ENCODE data around the gene PHLDB1.
"Not testable (repeated sequence)": the region's sequence is repeated elsewhere in the genome, so short reads cannot be mapped to it uniquely, and the experiment has no call there.

The PHLDB1 gene

DNA sequence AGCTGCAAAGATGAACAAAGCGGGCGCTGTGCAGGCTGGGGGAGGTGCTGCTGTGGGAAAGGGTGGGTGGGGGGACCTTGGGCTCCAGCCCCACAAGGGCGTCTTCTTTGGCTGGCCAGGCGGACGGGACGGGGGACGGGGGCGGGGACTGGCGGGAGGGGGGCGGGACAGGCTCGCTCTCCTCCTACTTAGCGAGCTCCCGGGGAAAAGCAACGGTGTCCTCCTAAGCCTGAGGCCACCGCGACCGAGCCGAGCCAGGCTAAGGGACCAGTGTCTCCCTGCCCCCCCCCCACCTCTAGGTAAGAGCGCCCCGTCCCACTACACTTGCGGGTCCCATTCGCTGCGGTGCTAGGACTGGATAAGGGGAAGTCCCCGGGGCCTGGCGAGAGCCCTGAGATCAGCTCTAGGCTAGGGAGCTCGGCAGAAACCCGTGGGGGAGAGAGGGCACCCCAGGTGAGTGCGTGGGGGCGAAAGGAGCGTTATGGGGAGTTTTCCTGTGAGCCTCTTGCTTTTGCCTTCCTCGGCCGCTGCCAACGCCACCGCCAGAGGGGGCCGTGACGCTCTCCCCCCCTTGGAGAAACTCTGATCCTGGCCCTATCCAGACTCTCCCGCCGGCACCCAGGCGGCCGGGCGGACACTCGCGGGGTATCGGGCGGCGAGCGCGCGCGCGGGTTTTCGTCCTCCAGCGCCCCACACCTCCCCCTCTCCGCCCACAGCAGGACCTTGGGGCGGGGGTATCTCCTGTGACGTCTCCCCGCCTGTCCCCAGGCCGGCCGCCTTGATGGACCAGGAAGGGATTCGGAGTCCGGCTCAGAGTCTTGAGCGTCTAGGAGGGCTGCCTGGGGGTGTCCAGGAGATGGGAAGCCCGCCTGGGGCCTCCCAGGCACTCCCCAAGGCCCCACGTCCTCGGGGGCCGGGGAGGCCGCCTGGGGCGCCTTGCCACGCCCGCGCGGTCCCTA, at the start of gene PHLDB1:
Gene PHLDB1, plus strand, starts transcription at position 215 of the 959 bp plus-strand sequence. CDS start 6,222 bp downstream, outside the sequence.
- H3K4me3 ChIP-seq (ENCODE audit: low read length) = peak within 1 kb of the TSS; percentile 32; the same call in 1 of the 2 replicates
- no peak for TF ChIP-seq ZNF274 (IDR thresholded peaks at IDR 0.05; ENCODE audit: low read depth, low read length)

DNA sequence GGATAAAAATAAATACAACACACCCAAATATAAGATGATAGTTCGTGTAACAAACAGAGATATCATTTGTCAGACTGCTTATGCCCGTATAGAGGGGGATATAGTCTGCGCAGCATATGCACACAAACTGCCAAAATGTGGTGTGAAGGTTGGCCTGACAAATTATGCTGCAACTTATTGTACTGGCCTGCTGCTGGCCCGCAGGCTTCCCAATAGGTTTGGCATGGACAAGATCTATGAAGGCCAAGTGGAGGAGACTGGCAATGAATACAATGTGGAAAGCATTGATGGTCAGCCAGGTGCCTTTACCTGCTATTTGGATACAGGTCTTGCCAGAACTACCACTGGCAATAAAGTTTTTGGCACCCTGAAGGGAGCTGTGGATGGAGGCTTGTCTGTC, 46.6 kb upstream of the PHLDB1 start:
- TF ChIP-seq ZNF274 (IDR thresholded peaks at IDR 0.05; ENCODE audit: low read depth, low read length) = no peak
- H3K4me3 ChIP-seq (ENCODE audit: low read length) = no peak overlapping the region

DNA sequence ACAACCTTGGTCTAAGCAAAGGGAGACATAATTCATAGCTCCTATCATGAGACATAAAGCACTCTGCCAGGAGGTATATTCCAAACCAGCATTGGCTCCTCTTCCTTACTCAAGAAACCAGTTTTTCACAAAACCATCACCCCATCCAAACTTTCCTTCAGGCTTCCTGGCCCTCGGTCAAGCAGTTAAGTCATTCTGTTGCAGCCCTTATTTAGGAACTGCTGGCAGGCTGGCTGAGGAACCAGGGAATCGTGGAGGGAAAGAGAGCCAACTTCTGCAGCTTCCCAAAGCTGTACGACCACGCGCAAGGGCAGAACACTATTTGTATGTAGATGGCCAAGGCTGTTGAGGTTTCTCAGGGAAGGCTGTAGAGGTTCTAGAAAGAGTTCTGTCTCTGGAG, 42.4 kb upstream of the PHLDB1 start:
- no peak for TF ChIP-seq ZNF274 (IDR thresholded peaks at IDR 0.05; ENCODE audit: low read depth, low read length)
- H3K4me3 ChIP-seq (ENCODE audit: low read length) = peak overlapping the region; percentile 97

DNA sequence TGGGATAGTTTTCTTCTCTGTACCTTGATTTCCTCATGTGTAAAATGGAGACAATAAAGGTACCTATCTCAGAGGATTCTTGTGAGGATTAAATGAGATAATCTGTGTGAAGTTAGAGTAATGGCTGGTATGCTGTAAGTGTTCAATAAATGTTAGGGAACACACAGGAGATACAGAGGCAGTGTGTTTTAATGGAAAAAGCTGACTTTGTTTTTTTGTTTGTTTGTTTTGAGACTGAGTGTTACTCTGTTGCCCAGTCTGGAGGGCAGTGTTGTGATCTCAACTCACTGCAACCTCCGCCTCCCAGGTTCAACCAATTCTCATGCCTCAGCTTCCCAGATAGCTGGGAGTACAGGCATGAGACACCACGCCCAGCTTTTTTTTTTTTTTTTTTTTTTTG, 37.7 kb upstream of the PHLDB1 start:
- TF ChIP-seq ZNF274 (IDR thresholded peaks at IDR 0.05; ENCODE audit: low read depth, low read length) = no peak
- H3K4me3 ChIP-seq (ENCODE audit: low read length) = no peak overlapping the region

DNA sequence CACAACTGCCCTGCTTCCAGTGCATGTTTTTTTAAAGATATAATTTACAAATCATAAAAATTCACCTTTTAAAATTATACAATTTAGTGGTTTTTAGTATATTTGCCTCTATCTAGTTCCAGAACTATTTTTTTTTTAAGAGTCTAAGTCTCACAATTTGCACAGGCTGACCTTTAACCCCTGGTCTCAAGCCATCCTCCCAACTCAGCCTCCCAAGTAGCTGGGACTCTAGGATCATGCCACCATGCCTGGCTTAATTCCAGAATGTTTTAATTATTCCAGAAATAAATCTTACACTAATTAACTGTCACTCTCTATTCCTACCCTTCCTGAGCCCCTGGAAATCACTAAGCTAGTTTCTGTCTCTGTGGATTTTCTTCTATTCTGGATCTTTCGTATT, 36.6 kb upstream of the PHLDB1 start:
- no peak for TF ChIP-seq ZNF274 (IDR thresholded peaks at IDR 0.05; ENCODE audit: low read depth, low read length)
- H3K4me3 ChIP-seq (ENCODE audit: low read length) = no peak overlapping the region

DNA sequence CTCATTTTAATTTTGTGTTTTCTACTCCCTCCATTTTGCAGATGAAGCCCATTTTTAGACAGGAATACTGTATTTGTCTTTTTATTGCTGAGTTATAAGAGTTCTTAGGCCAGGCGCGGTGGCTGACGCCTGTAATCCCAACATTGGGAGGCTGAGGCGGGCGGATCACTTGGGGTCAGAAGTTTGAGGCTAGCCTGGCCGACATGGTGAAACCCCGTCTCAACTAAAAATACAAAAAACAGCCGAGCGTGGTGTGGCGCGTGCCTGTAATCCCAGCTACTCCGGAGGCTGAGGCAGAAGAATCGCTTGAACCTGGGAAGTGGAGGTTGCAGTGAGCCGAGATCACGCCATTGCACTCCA, 35.7 kb upstream of the PHLDB1 start:
- H3K4me3 ChIP-seq (ENCODE audit: low read length) = peak overlapping the region; percentile 75

DNA sequence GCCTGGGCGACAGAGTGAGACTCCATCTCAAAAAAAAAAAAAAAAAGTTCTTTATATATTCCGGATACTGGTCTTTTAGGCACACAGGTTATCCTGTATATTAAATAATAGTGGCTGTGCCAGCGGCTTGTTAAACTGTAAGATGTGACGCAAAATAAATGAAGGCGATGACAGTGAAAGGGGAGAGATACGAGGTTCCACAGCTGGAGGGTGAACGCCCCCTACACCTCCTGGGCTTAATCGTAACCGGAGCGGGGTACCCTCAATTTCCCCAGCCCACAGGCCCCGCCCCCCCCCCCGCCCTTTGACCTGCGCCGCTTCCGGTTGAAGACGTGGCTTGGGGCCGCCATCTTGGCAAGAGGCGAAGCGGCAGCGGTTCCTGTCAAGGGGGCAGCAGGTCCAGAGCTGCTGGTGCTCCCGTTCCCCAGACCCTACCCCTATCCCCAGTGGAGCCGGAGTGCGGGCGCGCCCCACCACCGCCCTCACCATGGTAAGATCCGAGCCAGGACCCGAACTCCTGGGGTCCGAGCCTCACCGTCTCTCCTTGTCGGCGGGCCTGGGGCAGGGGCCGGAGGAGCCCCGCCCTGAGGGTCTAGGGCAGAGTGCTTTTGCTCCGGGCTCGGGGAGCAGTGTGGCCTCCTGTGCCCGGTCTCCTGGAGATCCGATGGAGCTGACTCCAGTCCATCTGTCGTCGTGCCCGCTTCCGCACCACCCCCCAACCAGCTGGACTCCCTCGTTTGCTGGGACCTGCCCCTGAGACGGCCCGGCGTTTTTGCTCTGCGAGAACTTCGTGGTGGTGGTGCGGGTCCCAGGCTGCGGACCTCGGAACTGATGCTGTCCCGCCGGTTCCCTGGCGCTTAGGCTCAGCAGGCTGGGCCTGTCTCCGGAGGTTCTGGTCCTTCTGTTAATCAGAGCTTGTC, 35.1 kb upstream of the PHLDB1 start, which contains the start of gene ARCN1:
Gene ARCN1, plus strand, starts transcription at position 349 of the 920 bp plus-strand sequence. Its CDS starts 139 bp downstream, at position 488.
- peak within 1 kb of the TSS; percentile 89 for H3K4me3 ChIP-seq (ENCODE audit: low read length)
- no peak for TF ChIP-seq ZNF274 (IDR thresholded peaks at IDR 0.05; ENCODE audit: low read depth, low read length)

DNA sequence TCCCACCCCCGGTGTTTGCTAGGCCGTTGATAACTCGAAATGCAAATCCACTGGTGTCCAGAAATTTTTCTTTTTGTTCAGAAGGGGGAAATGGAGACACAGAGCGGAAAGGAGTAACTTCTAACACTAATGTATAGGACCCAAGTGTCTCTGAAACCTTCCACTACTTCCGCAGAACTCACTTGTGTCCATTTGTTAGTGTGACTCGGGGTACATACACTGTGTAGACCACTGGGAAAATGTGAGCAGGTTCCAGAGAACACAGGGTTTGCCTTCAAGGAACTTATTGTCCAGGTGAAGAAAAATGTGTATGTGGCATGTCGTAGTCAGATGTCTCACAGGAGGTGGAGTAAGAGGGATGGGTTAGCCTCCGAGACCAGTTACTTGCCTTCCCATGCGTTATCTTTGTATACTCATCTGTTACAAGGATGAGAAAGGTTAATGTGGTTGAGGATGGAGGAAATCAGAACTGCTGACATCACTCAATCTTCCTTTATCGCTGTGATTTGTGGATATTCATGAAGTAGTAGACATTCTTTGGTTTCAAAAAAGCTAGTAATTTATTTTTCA, 34.3 kb upstream of the PHLDB1 start:
- TF ChIP-seq ZNF274 (IDR thresholded peaks at IDR 0.05; ENCODE audit: low read depth, low read length) = no peak
- H3K4me3 ChIP-seq (ENCODE audit: low read length) = peak overlapping the region; percentile 89

DNA sequence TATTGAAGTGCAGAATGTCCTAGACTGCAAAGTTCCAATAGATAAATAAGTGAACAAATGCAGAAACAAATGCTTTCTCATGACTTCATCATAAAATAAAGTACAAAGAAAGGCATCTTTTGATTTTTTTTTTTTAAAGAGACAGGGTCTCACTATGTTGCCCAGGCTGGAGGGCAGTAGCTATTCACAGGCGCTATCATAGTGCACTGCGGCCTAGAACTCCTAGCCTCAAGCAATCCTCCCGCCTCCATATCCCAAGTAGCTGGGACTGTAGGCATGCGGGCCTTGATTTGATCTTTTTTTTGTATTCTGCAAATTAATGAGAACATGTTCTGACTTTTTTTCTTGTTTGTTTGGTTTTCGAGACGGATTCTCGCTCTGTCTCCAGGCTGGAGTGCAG, 32.8 kb upstream of the PHLDB1 start:
- TF ChIP-seq ZNF274 (IDR thresholded peaks at IDR 0.05; ENCODE audit: low read depth, low read length) = no peak
- no peak overlapping the region; the same call in 1 of the 2 replicates for H3K4me3 ChIP-seq (ENCODE audit: low read length)

DNA sequence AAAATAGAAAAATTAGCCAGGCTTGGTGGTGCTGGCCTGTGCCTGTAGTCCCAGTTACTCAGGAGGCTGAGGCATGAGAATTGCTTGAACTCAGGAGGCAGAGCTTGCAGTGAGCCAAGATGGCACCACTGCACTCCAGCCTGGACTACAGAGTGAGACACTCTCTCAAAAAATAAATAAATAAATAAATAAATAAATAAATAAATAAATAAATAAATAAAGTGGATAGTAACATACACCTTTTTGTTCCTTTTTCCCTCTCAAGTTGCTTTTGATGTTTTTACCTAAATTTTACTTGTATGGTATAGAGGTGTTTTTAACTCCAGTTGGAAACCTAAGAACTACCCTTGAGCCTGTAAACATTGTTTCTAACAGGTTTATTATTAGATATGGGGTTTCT, 29.4 kb upstream of the PHLDB1 start:
- H3K4me3 ChIP-seq (ENCODE audit: low read length) = not testable (repeated sequence)

DNA sequence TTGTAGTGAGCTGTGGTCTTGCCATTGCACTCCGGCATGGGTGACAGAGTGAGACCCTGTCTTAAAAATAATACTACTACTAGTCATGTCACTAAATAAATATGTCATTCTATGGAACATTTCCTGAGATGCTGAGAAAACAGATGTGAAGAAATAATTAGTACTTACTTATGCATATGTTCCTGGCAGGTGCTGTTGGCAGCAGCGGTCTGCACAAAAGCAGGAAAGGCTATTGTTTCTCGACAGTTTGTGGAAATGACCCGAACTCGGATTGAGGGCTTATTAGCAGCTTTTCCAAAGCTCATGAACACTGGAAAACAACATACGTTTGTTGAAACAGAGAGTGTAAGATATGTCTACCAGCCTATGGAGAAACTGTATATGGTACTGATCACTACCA, 26.4 kb upstream of the PHLDB1 start:
- TF ChIP-seq ZNF274 (IDR thresholded peaks at IDR 0.05; ENCODE audit: low read depth, low read length) = no peak
- H3K4me3 ChIP-seq (ENCODE audit: low read length) = no peak overlapping the region

DNA sequence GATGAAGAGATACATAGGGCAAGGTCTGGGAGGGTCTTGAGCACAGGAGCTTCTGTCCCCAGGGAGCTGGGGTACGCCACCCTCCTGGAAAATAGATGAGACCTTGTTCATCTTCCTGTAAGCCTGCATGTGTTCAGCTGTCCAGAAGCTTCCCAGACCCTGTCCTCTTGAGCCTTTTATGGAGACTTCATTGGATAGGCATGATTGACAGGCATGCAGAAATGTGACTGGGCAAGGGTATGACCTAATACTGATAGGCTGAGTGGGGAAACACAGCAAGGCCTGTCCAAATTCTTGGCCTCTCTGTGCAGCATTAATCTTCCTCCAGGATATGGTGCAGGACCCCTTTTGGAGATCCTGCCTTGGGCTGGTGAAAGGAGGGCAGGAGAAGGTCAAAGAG, 19.5 kb upstream of the PHLDB1 start:
- no peak overlapping the region for H3K4me3 ChIP-seq (ENCODE audit: low read length)
- TF ChIP-seq ZNF274 (IDR thresholded peaks at IDR 0.05; ENCODE audit: low read depth, low read length) = no peak

DNA sequence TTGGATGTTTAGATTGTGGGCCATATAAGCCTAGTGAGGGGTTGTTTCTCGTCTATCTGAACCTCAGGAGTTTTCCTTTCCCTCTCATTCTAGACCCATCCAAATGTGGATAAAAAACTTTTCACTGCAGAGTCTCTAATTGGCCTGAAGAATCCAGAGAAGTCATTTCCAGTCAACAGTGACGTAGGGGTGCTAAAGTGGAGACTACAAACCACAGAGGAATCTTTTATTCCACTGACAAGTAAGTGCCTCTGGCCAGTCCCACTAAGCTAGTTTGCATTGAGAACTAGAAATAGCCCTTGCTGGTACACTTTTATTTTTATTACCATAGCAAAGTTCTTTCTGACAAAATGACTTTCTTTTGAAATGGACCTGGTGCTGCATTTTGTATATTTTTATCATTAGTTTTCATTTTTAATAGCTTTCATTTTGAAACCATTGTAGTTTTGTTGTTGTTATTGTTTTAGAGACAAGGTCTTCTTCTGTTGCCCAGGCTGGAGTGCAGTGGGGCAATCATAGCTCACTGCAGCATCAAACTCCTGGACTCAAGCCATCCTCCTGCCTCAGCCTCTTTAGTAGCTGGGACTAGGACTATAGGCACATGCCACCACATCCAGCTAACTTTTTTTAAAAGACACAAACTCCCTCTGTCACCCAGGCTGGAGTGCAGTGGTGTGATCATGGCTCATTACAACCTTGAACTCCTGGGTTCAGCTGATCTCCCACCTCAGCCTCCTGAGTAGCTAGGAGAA, 14.6 kb upstream of the PHLDB1 start:
- TF ChIP-seq ZNF274 (IDR thresholded peaks at IDR 0.05; ENCODE audit: low read depth, low read length) = no peak
- no peak overlapping the region for H3K4me3 ChIP-seq (ENCODE audit: low read length)

DNA sequence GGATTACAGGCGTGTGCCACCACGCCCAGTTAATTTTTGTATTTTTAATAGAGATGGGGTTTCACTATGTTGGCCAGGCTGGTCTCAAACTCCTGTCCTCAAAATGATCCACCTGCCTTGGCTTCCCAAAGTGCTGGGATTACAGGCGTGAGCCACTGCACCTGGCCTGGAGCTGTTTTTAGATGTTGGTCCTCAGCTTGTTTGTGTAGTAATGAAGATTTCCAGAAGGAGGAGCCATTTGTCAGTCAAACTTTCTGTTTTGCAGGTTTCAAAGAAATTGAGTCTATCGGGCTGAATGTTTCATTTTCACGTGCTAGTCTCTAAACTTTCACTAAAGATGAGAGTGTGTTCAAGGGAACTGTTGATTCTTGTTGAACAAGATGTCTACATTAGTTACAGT, 12.4 kb upstream of the PHLDB1 start:
- H3K4me3 ChIP-seq (ENCODE audit: low read length) = not testable (repeated sequence)
